ENCODE measurements around the gene PKP1.

PKP1 gene

DNA sequence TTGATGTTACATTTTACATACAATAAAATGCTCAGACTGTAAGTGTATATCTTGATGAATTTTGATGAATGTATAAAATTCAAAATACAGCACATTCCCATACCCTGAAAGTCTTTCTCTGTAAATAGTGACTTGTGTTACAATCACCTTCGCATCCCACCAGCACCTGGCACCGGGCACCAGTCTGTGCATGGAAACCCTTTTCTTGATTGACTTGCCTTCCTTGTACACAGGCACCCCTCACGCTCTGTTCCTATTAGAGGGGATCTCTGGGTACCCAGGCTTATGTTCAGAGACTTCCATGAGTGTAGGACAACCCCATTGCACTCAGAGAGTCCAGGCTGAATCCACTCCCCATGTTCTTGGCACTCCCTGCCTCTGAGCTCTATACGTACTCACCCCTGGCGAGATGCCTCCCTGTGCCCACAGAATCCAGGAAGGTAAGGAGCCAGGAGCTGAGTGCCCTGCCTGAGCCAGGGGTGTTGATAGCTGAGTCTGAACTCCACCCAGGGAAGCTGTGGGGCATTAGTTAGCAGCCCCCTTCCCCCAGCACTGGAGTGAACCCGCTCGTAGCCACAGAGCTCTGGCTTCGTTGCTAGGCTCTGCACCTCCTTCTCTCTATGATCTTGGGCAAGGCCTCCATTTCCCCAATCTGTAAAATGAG, 22.5 kb upstream of the PKP1 start:
- FAIRE-seq (no peak), DNase-seq (ENCODE audit: low spot score) (no peak)

- DNase-seq (ENCODE audit: low spot score) (no peak), FAIRE-seq (no peak)
These were observed 21.3 kb upstream of the PKP1 start for GRCh38 chr1:201261771-201262547.

DNA sequence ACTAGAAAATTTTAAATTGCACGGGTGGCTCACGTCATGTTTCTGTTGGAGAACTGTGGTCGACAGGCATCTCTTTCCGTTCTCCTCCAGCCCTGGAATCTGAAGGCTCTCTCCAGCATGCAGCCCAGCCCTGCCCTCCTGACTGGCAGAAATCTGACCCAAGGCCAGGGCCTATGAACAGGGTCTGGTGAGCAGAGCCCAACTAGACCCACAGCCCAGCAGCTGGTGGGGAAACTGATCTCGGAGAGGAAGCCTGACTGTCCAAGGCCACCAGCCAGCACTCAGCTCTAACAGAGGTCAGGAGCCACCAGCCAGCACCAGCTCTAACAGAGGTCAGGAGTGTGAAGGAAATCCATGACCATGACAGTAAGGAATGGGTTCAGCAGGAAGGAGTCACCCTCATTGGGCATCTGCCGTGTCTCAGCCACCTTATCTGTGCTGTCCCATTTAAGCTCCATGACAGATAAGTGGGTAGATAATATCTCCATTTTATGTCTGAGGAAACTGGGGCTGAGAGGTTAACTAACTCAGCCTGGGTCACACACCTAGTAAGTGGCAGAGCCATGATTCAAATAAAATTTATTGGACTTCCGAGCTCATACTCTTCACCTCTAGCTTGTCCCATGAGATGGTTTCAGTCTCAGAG, 20.2 kb upstream of the PKP1 start:
- FAIRE-seq, result no peak
- no peak for DNase-seq (ENCODE audit: low spot score)

DNA sequence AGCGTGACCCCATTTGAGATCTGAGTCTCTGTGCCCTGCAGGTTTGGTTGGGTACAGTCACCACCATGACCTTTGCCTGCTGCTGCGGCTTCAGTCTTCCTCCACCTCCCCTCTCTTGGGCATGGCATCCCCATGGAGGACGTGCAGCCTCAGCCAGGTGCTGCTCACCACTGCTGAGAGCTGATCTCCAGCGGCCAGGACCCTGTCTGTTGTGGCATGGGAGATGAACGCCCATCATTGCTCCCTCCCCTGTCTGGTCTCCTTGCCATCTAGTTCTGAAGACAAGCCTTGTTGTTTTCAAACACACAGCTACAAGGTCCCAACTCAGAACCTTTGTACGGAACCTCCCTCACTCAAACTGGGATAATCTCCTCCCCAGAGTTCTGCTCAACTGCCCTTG, 19.2 kb upstream of the PKP1 start:
- FAIRE-seq, result no peak
- no peak for DNase-seq (ENCODE audit: low spot score)

DNA sequence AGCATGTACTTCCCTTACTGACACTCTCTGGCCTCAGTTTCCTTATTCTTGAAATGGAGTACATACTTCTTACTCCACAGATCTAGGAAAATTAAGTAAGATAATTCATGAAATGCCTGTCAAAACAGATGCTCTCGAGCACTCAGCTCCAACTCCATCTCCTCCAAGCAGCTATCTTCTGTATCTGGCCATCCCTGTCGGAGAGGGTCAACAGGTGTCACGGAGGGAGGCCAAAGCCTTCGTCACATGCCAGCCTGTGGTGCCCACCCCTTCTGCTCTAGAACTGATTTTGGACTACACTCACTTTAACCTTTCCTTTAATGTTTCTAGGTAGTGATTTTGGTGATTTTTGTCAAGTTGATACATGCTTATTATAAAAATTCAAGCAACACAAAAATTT, 18.8 kb upstream of the PKP1 start:
- DNase-seq (ENCODE audit: low spot score) (no peak), FAIRE-seq (no peak)

GRCh38 chr1:201265756-201266155, 17.6 kb upstream of the PKP1 start:
- FAIRE-seq, result no peak
- peak; percentile 30 for DNase-seq (ENCODE audit: low spot score)

- DNase-seq (ENCODE audit: low spot score), result no peak
- no peak for FAIRE-seq
These were observed 17.0 kb upstream of the PKP1 start for GRCh38 chr1:201266276-201266675.

GRCh38 chr1:201266774-201267173, 16.5 kb upstream of the PKP1 start:
- DNase-seq (ENCODE audit: low spot score) (peak; percentile 87), FAIRE-seq (peak; percentile 89)

- peak; percentile 82 for FAIRE-seq
- peak; percentile 89 for DNase-seq (ENCODE audit: low spot score)
These were observed 15.7 kb upstream of the PKP1 start for GRCh38 chr1:201267481-201268229.

DNA sequence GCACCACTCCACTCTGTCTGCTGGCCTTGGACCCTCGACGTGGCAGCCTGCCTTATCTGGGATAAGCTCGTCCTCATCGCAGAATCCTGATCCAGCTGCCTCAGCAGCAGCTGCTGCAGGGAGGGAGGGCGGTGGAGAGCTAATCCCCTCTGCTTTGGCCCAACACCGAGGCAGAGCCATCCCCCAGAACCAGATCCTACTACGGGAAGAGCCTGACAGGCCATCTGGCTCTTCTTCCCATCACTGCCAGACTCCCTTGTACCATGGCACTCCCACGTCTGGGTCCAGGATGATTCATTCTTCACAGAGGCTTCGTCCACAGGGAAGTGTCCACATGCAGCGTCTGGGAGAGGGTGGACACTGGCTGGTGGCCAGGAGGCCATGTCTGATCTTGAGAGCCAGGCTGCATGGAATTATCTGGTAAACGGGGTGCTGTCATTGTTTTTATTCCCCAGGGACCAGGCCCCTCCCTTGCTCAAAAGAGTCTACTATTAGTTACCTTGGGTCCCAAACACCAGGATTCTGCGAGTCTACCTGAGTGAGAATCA, 14.6 kb upstream of the PKP1 start:
- DNase-seq (ENCODE audit: low spot score), result peak; percentile 87
- peak; percentile 85 for FAIRE-seq

DNA sequence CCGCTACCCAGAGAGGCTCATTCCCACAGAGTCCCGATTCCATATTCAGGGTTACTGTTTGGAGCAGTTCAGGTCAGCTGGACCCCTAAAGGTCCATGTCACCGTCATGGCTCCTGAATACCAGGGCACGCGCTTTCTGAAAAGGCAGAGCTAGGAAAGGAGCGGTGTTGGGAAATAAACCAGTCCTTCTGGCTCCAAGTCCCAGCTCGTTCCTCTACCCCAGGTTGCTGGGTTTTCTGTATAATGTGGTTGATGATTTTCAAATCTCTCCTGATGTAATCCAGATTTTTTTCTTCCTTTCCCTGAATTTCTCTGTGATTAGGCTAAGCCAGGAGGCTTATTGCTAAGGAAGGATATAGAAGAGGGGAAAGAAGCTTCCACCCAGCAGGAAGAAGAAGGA, 14.0 kb upstream of the PKP1 start:
- DNase-seq (ENCODE audit: low spot score) (no peak), FAIRE-seq (no peak)

DNA sequence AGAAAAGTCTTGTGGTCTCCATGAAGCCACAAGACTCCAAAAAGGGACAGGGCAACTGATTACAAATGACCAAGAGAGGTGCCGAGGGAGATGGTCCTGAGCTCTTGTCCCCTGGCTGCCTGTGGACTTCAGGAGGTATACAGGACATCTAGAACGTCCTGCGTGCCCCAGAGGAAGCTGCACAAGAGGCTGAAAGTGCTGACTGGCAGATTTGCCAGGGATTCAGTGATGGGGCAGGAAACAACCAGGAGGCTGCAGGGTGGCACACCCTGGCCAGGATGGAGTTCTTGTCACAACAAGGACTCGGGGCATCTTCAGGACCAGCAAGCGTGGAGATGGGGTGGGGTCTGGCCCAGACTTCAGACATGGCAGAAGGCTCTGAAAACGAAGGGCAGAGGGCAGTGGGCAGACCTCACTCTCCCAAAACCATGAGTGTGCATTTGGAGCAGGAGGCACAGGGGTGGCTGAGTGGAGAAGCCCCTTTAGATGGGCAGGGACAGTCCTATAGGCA, 13.4 kb upstream of the PKP1 start:
- no peak for DNase-seq (ENCODE audit: low spot score)
- no peak for FAIRE-seq

DNA sequence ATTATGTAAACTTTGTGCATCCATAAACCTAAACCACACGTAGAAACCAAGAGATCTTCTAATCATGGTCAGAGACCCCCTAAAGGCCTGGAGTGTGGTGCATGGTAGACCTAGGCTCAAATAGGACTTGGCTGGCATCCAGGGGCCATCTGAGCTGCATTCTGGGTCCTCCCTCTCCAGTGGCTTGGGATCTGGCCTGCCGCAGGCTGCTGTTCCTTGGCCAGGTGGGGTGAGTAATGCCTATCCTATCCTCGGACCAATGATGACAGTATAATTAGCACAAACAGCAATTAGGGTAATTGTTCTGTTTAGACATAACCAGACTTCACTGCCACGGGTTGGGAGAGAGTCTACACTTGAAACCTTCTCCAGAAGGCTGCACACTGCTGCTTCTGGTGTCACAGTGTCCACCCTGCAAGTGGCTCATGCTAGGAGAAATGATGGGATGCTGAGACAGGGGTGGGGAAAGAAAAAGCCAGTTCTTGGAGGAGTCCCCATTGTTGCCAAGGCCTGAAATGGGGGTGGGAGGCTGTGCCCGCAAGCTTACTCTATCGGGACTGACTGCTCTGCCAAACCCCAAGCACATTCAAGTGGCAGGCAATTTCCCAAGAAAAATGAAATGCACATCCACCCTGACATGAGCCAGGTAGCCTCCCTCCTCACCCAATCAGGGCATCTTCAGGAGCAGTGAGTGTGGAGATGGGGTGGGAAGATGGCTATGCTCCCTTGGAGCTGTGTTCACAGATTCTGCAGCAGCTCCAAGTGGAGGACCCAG, 12.5 kb upstream of the PKP1 start:
- no peak for DNase-seq (ENCODE audit: low spot score)

GRCh38 chr1:201272799-201273198, 10.5 kb upstream of the PKP1 start:
- FAIRE-seq, result no peak

More for the DNA sequence above, 12.5 kb upstream of the PKP1 start:
- no peak for FAIRE-seq

GRCh38 chr1:201274616-201275252, 8.6 kb upstream of the PKP1 start:
- no peak for FAIRE-seq
- peak; percentile 23 for DNase-seq (ENCODE audit: low spot score)

More at GRCh38 chr1:201272799-201273198, 10.5 kb upstream of the PKP1 start:
- peak; percentile 43 for DNase-seq (ENCODE audit: low spot score)

GRCh38 chr1:201275253-201275666, 8.0 kb upstream of the PKP1 start:
- FAIRE-seq, result peak; percentile 90
- DNase-seq (ENCODE audit: low spot score), result peak; percentile 94

DNA sequence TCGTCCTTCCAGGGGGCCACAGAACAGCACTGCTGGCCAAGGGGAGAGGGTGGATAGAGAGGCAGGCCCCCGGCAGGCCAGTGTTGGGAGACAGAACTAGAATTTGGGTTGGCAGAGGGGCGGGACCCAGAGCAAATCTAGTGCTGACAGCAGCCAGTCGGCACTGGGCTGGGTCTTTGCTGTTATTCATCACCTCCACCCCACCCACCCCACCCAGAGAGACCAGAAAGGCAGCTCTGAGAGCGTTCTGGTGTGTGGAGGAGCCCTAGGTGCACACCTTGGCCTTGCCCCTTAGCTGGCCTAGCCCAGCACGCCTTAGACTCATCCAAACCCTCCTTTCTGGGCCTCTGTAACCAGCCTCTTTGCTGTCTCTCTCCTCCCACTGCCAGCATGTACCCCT, 6.4 kb upstream of the PKP1 start:
- no peak for FAIRE-seq
- DNase-seq (ENCODE audit: low spot score), result no peak

- no peak for DNase-seq (ENCODE audit: low spot score)
These were observed 5.9 kb upstream of the PKP1 start for GRCh38 chr1:201277441-201277840.

DNA sequence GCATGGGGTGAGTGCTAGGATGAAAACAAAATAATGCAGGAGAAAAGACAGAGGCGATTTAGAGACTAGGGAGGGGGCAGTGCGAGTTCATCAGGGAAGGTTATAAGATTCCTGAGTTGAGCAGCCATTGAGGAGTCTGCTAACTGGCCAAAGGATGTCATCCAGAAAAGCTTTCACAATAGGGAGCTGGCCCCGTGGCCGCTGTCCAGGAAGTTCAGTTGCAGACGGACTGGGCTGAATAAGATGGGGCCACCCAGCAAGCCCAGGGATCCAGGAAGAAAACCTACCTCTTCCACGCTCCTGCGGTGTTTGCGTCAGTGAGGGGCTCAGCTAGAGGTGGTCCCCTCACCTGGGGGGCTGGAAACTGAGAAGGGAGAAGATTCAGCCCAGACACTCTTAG, 4.0 kb upstream of the PKP1 start:
- no peak for FAIRE-seq
- DNase-seq (ENCODE audit: low spot score), result no peak

More at GRCh38 chr1:201277441-201277840, 5.9 kb upstream of the PKP1 start:
- FAIRE-seq, result no peak

- FAIRE-seq (no peak), DNase-seq (ENCODE audit: low spot score) (no peak)
These were observed 2.4 kb upstream of the PKP1 start for GRCh38 chr1:201280884-201281283.
